Activated CD4-positive, alpha-beta T cell treated with anti-CD3 and anti-CD28 coated beads for 1 hour (primary cell): ENCODE results near the gene BMX.

Experiments used
- DNase-seq: peaks from one replicate; pipeline ENCODE4 v3.0.0-alpha.2; 2020

The BMX gene

DNA sequence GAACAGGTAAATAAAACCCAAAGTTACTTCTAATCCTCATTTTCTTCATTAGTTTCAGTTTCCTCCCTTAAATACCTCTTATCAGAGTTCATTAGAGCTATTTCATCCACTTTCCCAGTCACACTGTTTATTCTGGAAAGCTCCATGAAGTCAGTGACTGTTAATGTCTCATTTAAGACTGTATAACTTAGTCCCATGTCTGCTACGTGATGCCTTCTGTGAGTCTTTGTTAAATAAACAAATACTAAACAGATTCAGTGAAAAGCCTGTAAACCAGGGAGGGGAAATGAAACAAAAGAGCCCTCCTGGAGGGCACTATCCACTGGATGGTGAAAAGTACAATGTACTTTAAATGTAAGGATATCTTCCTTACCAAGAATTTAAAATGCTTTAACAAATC is 75.4 kb downstream of the BMX start:
- DNase-seq: no peak

DNA sequence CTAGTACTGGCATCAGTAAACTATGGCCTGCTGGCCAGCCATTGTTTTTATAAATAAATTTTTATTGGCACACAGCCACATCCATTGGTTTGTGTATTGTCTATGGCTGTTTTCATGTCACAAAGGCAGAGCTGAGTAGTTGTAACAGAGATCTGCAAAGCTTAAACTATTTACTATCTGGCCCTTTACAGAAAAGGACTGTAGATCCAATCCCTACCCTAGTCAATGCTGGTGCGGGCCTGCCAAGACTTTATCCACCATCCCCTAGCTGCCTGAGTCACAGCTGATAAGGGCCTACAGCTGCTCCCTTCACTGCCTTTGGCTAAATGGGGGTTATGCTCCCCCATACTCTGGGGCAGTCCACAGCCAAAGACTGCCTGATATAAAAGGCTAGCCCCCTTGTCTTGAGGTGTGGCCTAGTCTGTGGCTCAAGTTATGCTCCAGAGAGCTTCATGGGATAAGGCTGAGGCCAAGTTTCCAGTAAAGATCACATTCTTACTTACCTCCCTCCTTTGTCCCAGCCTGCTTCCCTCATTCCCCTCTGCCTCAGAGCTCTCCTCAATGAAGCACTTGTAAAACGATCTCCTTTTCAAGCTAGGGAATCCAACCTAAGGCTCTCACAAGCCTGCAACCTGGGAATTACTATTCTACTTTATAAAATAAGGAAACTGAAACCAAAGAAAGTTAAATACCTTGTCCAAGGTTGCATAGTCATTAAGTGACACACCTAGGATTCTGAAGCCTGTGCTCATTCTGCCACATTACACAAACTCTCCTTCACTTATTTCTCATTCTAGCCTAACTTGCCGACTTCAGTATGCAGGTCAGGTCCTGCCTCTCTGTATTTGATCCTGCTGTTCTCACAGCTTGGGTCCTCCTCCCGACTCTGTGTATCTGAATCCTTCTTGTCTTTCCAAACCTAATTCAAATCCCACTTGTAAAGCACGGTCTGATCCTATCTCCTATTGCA is 79.5 kb downstream of the BMX start:
- no peak for DNase-seq

DNA sequence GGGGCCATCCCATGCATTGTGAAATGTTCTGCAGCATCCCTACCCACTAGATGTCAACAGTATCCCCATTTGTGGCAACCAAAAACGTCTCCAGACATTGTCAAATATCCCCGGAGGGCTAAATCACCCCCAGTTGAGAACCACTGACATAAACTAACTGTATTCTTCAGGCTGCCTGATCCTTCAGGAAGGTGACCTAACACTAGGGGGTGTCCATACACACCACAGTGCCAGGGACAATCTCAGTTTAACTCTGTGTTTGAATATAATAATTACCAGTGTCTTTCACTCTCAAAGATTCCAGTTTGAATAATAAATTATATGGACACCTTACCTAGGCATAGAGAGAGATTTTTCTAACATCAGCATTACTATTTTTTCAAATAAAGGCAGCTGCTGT is 93.8 kb downstream of the BMX start:
- no peak for DNase-seq

DNA sequence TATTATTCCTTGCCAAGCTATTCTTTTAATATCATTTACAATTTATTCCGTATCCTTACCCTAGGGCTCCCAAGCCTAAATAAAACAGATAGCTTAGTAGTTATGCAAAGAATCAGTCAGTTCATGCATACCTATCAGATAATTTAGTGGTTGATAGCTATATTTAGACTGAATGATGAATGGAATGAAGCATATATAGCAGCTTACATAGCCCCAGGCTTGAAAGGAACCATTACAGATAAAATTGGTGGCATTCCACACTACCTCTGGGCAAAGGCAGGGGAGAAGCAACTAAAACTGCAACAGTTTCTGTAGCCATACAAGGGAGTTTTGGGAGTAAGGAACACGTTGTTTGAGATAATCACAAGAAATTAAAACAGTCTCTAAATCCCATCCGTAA is 97.4 kb downstream of the BMX start:
- DNase-seq: no peak

DNA sequence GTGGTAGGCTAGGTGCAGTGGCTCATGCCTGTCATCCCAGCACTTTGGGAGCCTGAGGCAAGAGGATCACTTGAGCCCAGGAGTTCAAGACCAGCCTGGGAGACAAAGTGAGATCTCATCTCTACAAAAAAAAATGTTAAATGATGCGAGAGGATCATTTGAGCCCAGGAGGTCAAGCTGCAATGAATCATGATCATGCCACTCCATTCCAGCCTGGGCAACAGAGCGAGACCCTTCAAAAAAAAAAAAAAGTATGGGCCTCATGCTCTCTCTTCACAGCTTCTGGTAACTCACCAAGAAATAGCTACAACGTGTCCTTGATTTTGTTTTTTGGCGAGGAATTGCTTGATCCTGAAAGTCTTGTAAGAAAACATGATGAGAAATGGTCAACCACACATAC is 98.9 kb downstream of the BMX start:
- no peak for DNase-seq

DNA sequence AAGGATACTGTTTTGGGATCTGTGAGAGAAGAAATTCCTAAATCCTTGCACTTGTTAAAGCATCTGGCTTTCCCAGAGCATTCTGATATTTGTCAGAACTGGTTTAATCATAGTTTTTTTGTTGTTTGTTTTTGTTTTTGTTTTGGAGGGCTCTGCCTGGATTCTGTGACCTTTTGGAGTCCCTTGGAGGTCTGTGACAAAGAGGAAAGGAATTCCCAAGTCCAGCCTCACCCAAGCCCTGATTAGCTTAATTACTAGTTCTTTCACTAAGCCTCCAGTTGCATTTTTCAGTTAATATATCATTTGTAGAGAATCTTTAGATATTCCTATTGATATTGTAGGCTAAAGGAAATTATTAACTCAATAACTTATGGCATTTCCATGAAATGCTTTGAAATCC is 99.4 kb downstream of the BMX start:
- no peak for DNase-seq

DNA sequence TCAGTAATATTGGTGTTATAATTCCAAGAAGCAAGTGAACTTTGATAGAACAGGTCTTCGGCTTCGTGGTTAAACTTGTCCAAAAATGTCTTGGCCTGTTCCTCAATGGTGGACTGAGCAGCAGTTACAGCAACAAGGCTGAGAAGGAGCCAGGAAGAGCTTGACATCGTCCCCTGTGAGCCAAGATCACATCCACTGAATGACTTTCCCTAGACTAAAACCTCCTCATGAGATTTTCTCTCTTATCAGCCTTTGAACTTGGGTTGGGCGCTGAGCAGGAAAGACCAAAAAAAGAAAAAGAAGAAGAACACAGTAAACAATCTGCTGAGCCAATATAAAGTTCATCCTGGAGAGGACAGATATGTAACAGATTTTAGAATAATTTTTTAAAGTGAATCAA is 100.1 kb downstream of the BMX start, which contains the start of gene ACE2:
Gene ACE2 (minus strand): TSS at position 216 of the 400 bp plus-strand sequence. CDS start 49 bp downstream, at position 167.
- DNase-seq: no peak

DNA sequence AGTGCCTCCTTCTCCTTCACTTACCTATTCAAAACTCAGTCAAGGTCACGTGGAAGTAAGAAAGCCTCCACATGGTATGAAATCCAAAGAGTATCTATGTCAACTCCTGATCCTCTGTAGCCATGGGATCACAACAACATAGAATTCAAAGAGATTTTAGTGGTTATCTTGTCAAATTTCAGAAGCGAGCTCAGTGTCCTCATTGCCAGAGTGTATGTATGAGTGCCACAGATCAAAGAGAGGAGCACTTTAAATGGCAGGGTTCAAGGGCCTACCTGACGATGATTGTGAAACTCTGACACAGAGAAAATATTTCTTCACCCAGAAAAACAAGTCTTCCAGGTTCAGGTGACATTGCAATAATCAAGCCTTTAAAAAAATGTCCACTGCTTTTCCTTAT is 101.3 kb downstream of the BMX start:
- DNase-seq: no peak

DNA sequence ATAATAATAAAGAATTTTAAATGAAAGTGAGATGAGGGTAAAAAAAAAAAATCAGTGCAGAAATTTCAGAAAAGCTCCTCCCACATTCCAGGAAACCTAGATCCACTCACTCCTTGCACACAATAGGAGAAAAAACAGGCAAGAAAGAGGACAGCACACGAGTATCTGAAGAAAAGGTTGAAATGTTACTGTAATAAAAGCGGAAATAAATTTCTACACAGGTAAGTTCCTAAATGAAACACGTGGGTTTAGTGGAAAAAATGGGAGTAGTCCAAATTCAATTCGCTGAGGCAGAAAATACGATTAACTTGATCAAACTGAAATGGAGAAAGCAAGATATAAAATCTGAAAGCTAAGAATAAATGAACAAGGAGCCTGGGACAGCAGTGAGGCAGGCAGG is 102.2 kb downstream of the BMX start:
- DNase-seq: no peak

DNA sequence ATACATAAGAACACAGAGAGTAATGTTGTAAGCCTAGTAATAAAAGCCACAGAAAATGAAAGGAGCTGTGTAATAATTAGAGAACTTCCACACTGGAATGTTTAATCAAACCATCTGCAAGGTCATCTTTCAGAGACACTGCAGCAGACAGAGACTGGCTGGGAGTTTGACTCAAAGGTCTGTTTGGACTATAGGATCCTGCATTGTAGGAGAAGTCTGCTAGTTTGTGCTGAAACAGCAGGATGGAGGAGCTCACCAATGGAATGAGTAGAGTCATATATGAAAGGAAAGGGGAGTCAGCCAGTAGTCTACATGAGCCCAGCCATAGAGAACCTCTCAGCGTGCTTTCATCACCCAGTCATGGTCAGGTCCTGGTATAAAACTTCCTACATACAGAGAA is 104.6 kb downstream of the BMX start:
- no peak for DNase-seq
